GM03348 (cell line): Measurements from ENCODE around the gene DNER.

Experiments used
- DNase-seq: peaks from one replicate; pipeline ENCODE4 v3.0.0; 2012; ENCODE audit warnings: low spot score

The DNER gene

GRCh38 chr2:229433351-229433750 lies 281.0 kb downstream of the DNER start:
- DNase-seq, result no peak

GRCh38 chr2:229431327-229431954 lies 282.9 kb downstream of the DNER start:
- DNase-seq, result peak; percentile 37

GRCh38 chr2:229429589-229429988 lies 284.8 kb downstream of the DNER start:
- no peak for DNase-seq

- DNase-seq, result no peak
Measured at GRCh38 chr2:229426464-229426863, 287.9 kb downstream of the DNER start.

- no peak for DNase-seq
Measured at GRCh38 chr2:229425598-229425997, 288.8 kb downstream of the DNER start.

GRCh38 chr2:229422063-229422462 lies 292.3 kb downstream of the DNER start:
- DNase-seq, result no peak

- peak; percentile 24 for DNase-seq
Measured at GRCh38 chr2:229419158-229419557, 295.2 kb downstream of the DNER start.

- no peak for DNase-seq
Measured at GRCh38 chr2:229417916-229418315, 296.4 kb downstream of the DNER start.

- DNase-seq, result no peak
Measured at GRCh38 chr2:229417176-229417575, 297.2 kb downstream of the DNER start.

- peak; percentile 73 for DNase-seq
Measured at GRCh38 chr2:229416116-229416694, 298.1 kb downstream of the DNER start.

- DNase-seq, result no peak
Measured at GRCh38 chr2:229414631-229415030, 299.7 kb downstream of the DNER start.

- DNase-seq, result no peak
Measured at GRCh38 chr2:229412686-229413085, 301.7 kb downstream of the DNER start.

- no peak for DNase-seq
Measured at GRCh38 chr2:229410946-229411345, 303.4 kb downstream of the DNER start.

GRCh38 chr2:229410264-229410663 lies 304.1 kb downstream of the DNER start:
- no peak for DNase-seq

GRCh38 chr2:229409751-229410181 lies 304.6 kb downstream of the DNER start:
- no peak for DNase-seq

GRCh38 chr2:229408962-229409361 lies 305.4 kb downstream of the DNER start:
- DNase-seq, result no peak

- peak; percentile 85 for DNase-seq
Measured at GRCh38 chr2:229408356-229408755, 306.0 kb downstream of the DNER start.

GRCh38 chr2:229407170-229407569 lies 307.2 kb downstream of the DNER start:
- peak; percentile 71 for DNase-seq

GRCh38 chr2:229405796-229406195 lies 308.6 kb downstream of the DNER start:
- DNase-seq, result no peak

- no peak for DNase-seq
Measured at GRCh38 chr2:229403296-229403695, 311.1 kb downstream of the DNER start.

GRCh38 chr2:229401171-229401865 lies 313.0 kb downstream of the DNER start:
- DNase-seq, result no peak

GRCh38 chr2:229393926-229394325 lies 320.4 kb downstream of the DNER start:
- DNase-seq, result no peak

GRCh38 chr2:229392196-229392595 lies 322.2 kb downstream of the DNER start:
- peak; percentile 55 for DNase-seq
